ENCODE results near the gene TCF15. TPM values are rescaled to one million over a fixed set of nuclear protein-coding genes. Genes with fewer than 3 reads are reported as not detected.

TCF15 gene
- total and polyA plus RNA-seq, 4 donors, result not detected

DNA sequence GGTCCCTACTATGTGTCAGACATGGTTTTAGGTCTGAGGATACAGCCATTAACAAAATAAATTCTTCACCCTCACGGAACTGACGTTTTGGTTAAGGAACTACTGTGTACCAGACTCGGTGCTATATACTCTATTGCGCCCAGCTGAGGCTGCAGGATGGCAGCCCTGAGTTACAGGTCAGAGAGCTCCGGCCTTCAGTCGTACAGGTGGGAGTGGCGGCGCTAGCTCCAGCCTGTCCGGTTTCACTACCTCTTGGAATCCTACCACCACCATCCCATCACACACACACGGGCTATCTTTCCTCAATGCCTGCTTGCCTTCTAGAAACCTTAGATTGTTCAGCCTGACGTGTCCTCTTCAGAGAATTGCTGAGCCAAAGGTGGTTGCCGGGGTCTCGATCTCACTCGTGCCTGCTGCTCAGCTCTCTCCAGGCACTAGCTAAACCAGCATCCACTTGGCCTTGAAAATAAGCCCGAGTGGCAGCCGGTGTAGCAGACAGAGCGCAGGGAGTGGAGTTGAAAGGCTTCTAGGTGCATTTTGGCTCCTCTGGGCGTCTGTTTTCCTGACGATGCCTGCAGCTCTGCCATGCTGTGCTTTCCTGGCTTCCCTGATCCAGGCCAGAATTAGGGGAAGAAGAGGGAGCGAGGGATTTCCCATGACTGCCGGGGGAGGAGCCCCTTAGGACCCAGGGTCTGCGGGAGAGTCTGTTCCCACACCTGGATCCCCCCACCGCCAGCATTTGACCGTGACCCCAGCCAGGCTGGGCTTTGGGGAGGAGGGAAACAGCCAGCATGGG lies 1.1 kb upstream of the TCF15 start:
- DNase-seq (ENCODE audit: low spot score), result no peak
- H3K4me1 ChIP-seq (ENCODE audit: control insufficient read depth in 4 of 4, insufficient read depth in 4 of 4, low read length in 3 of 4), result peaks cover 0 to 3% (median 1%) of the 10 kb centered on the region in 4 donors
- no peak overlapping the region for H3K4me3 ChIP-seq (ENCODE audit: low read depth in 1 of 3, low read length in 3 of 3)
- TF ChIP-seq, protein P1, sequence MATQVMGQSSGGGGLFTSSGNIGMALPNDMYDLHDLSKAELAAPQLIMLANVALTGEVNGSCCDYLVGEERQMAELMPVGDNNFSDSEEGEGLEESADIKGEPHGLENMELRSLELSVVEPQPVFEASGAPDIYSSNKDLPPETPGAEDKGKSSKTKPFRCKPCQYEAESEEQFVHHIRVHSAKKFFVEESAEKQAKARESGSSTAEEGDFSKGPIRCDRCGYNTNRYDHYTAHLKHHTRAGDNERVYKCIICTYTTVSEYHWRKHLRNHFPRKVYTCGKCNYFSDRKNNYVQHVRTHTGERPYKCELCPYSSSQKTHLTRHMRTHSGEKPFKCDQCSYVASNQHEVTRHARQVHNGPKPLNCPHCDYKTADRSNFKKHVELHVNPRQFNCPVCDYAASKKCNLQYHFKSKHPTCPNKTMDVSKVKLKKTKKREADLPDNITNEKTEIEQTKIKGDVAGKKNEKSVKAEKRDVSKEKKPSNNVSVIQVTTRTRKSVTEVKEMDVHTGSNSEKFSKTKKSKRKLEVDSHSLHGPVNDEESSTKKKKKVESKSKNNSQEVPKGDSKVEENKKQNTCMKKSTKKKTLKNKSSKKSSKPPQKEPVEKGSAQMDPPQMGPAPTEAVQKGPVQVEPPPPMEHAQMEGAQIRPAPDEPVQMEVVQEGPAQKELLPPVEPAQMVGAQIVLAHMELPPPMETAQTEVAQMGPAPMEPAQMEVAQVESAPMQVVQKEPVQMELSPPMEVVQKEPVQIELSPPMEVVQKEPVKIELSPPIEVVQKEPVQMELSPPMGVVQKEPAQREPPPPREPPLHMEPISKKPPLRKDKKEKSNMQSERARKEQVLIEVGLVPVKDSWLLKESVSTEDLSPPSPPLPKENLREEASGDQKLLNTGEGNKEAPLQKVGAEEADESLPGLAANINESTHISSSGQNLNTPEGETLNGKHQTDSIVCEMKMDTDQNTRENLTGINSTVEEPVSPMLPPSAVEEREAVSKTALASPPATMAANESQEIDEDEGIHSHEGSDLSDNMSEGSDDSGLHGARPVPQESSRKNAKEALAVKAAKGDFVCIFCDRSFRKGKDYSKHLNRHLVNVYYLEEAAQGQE (IDR thresholded peaks at IDR 0.05), result no peak
- TF ChIP-seq, protein P2, sequence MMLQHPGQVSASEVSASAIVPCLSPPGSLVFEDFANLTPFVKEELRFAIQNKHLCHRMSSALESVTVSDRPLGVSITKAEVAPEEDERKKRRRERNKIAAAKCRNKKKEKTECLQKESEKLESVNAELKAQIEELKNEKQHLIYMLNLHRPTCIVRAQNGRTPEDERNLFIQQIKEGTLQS (IDR thresholded peaks at IDR 0.05), result no peak
- TF ChIP-seq, protein P3, sequence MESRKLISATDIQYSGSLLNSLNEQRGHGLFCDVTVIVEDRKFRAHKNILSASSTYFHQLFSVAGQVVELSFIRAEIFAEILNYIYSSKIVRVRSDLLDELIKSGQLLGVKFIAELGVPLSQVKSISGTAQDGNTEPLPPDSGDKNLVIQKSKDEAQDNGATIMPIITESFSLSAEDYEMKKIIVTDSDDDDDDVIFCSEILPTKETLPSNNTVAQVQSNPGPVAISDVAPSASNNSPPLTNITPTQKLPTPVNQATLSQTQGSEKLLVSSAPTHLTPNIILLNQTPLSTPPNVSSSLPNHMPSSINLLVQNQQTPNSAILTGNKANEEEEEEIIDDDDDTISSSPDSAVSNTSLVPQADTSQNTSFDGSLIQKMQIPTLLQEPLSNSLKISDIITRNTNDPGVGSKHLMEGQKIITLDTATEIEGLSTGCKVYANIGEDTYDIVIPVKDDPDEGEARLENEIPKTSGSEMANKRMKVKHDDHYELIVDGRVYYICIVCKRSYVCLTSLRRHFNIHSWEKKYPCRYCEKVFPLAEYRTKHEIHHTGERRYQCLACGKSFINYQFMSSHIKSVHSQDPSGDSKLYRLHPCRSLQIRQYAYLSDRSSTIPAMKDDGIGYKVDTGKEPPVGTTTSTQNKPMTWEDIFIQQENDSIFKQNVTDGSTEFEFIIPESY (IDR thresholded peaks at IDR 0.05), result no peak
- TF ChIP-seq TAF1 (conservative IDR thresholded peaks at IDR 0.05), result no peak
- TF ChIP-seq, protein P4, sequence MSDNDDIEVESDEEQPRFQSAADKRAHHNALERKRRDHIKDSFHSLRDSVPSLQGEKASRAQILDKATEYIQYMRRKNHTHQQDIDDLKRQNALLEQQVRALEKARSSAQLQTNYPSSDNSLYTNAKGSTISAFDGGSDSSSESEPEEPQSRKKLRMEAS (IDR thresholded peaks at IDR 0.05), result no peak
- no peak for TF ChIP-seq NR2F2 (IDR thresholded peaks at IDR 0.05)
- no peak for TF ChIP-seq SP1 (IDR thresholded peaks at IDR 0.05)
- TF ChIP-seq FOXA2 (IDR thresholded peaks at IDR 0.05), result no peak
- no peak overlapping the region for H3K9ac ChIP-seq (ENCODE audit: low read depth in 1 of 2, low read length in 2 of 2)
- 45% methylated on average over 24 of the region's 24 CpGs for WGBS
- peaks cover 0 to 13% (median 9%) of the 10 kb centered on the region in 4 donors for H3K27me3 ChIP-seq (ENCODE audit: control insufficient read depth in 4 of 4, insufficient read depth in 4 of 4, low read length in 3 of 4)
- no peak overlapping the region for H3K27ac ChIP-seq (ENCODE audit: low read depth in 1 of 2, low read length in 2 of 2)
- peaks cover 0 to 2% (median 0%) of the 10 kb centered on the region in 4 donors for H3K9me3 ChIP-seq (ENCODE audit: control insufficient read depth in 4 of 4, low read length in 3 of 4)
- no peaks in the 10 kb centered on the region for H3K36me3 ChIP-seq (ENCODE audit: control insufficient read depth in 4 of 4, insufficient read depth in 3 of 4, low read depth in 1 of 4, low read length in 3 of 4)

DNA sequence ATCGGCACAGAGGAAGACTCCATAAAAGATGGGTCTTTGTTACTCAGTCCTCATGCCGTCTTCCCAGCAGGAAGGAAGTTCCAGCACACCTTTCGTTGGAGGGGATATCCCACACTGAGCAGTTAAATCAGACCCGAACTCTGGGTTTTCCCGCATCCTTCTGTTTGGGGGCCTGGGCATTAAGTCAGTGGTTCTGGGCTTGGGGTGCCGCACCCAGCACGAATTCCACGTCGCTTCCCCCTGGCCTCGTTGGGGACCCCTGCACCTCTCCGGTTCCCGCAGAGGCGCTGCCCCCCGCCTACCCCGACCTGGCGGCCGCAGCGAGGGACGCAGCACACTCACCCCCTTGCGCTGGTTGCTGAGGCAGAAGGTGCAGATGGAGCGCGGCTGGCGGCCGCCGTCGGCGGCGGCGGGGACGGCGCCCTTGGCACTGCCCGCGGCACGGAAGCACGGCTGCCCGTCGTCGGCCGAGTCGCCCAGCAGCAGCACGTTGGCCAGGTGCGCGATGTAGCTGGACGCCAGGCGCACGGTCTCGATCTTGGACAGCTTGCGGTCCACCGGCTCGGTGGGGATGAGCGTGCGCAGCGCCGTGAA lies 641 bp downstream of the TCF15 start:
- H3K4me1 ChIP-seq (ENCODE audit: control insufficient read depth in 4 of 4, insufficient read depth in 4 of 4, low read length in 3 of 4), result peaks cover 0 to 3% (median 1%) of the 10 kb centered on the region in 4 donors
- H3K27ac ChIP-seq (ENCODE audit: low read depth in 1 of 2, low read length in 2 of 2), result no peak overlapping the region
- 12% methylated on average over 53 of the region's 54 CpGs for WGBS
- no peaks in the 10 kb centered on the region for H3K36me3 ChIP-seq (ENCODE audit: control insufficient read depth in 4 of 4, insufficient read depth in 3 of 4, low read depth in 1 of 4, low read length in 3 of 4)
- no peak for DNase-seq (ENCODE audit: low spot score)
- H3K4me3 ChIP-seq (ENCODE audit: low read depth in 1 of 3, low read length in 3 of 3), result peak overlapping the region in 1 of 3 donors; percentile 21
- peaks cover 0 to 13% (median 9%) of the 10 kb centered on the region in 4 donors for H3K27me3 ChIP-seq (ENCODE audit: control insufficient read depth in 4 of 4, insufficient read depth in 4 of 4, low read length in 3 of 4)
- TF ChIP-seq RAD21 (IDR thresholded peaks at IDR 0.05) (no peak), HNF4A (conservative IDR thresholded peaks at IDR 0.05) (no peak), RXRA (IDR thresholded peaks at IDR 0.05) (no peak), EGR1 (IDR thresholded peaks at IDR 0.05; ENCODE audit: low read depth in 2 of 2) (no peak), GABPA (IDR thresholded peaks at IDR 0.05 in 1 of 2, conservative IDR thresholded peaks at IDR 0.05 in 1 of 2) (no peak)
- TF ChIP-seq, protein P5, sequence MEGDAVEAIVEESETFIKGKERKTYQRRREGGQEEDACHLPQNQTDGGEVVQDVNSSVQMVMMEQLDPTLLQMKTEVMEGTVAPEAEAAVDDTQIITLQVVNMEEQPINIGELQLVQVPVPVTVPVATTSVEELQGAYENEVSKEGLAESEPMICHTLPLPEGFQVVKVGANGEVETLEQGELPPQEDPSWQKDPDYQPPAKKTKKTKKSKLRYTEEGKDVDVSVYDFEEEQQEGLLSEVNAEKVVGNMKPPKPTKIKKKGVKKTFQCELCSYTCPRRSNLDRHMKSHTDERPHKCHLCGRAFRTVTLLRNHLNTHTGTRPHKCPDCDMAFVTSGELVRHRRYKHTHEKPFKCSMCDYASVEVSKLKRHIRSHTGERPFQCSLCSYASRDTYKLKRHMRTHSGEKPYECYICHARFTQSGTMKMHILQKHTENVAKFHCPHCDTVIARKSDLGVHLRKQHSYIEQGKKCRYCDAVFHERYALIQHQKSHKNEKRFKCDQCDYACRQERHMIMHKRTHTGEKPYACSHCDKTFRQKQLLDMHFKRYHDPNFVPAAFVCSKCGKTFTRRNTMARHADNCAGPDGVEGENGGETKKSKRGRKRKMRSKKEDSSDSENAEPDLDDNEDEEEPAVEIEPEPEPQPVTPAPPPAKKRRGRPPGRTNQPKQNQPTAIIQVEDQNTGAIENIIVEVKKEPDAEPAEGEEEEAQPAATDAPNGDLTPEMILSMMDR (IDR thresholded peaks at IDR 0.05; ENCODE audit: low read depth, low read length, missing input control), result no peak
- H3K9ac ChIP-seq (ENCODE audit: low read depth in 1 of 2, low read length in 2 of 2), result no peak overlapping the region
- H3K9me3 ChIP-seq (ENCODE audit: control insufficient read depth in 4 of 4, low read length in 3 of 4), result no peaks in the 10 kb centered on the region
